ENCODE results near the gene MT2A.

GRCh38 chr16:56601325-56601724 is 7.1 kb upstream of the MT2A start:
- no peak for TF ChIP-seq POLR2AphosphoS5 (IDR thresholded peaks at IDR 0.05; ENCODE audit: low read depth, low read length)
- no peak for TF ChIP-seq CTCF (IDR thresholded peaks at IDR 0.05)
- no peak for TF ChIP-seq REST (IDR thresholded peaks at IDR 0.05; ENCODE audit: insufficient read depth in 1 of 2, low read depth in 2 of 2, low read length in 1 of 2)
- TF ChIP-seq SIN3A (IDR thresholded peaks at IDR 0.05; ENCODE audit: borderline replicate concordance, insufficient read depth, low read depth, low read length): no peak
- no peak for TF ChIP-seq TCF7L2 (IDR thresholded peaks at IDR 0.05; ENCODE audit: low read depth, low read length)
